HCT116 (cell line): Measurements from ENCODE around the gene SP7. TPM values are rescaled to one million over a fixed set of nuclear protein-coding genes. Genes with fewer than 3 reads are reported as not detected.

Experiments used
- ATAC-seq: fragments of 200-7000 bp; cut with Tn5 transposase; 2 replicates; pipeline ENCODE4 v1.9.1; 2020; ENCODE audit warnings: mild to moderate bottlenecking, moderate library complexity
- BruUV-seq: library from RNA; stranded (reverse); fragments of 400-500 nt; replicated peaks from 2 replicates; lab custom pipeline; 2021; lab: Mats Ljungman, UMichigan
- CTCF ChIA-PET: fragments of 300-600 bp; sonication (Branson Sonifier 250); formaldehyde crosslinking; loops from one replicate; lab custom pipeline; 2021; ENCODE audit warnings: antibody characterized with exemption; lab: Charles Lee
- POLR2A ChIA-PET: fragments of 300-600, 350-600 bp; sonication (Branson Sonifier 250); formaldehyde crosslinking; loops from one replicate; lab custom pipeline; 2021; ENCODE audit warnings: antibody characterized with exemption; lab: Charles Lee
- RAD21 ChIA-PET, 2 experiments: fragments of 300-600 bp; sonication (Branson Sonifier 250); formaldehyde crosslinking; loops; one replicate each; lab custom pipeline; 2023; ENCODE audit warnings: low total read pairs in 2 of 2; ENCODE audit not compliant: uncharacterized antibody in 2 of 2, unreplicated experiment in 2 of 2, low non-redundant PET in 1 of 2; lab: Charles Lee
- DNase-seq: peaks from one replicate; pipeline ENCODE4 v3.0.0-alpha.2; 2010; ENCODE audit warnings: low read depth, low spot score
- H2AFZ ChIP-seq: fragments of 200-600 bp; shearing (Covaris generic), sonication (generic); 2 replicates; pipeline ENCODE4 v1.6.1; 2017; ENCODE audit warnings: low read depth, mixed run types, mixed read lengths, antibody characterized with exemption, low read length; ENCODE audit not compliant: poor library complexity, severe bottlenecking
- H3K27ac ChIP-seq: 2 replicates; pipeline ENCODE4 v1.5.1; 2012; ENCODE audit warnings: low read depth, low read length
- H3K27me3 ChIP-seq: fragments of 200-600 bp; sonication (generic); 2 replicates; pipeline ENCODE4 v1.6.1; 2016; ENCODE audit warnings: mixed run types, low read length, mixed read lengths; ENCODE audit not compliant: insufficient read depth
- H3K36me3 ChIP-seq, 2 experiments: fragments of 200-500 bp in 1 of 2; fragments of 200-600 bp in 1 of 2; sonication (Bioruptor generic) in 1 of 2; sonication (generic) in 1 of 2; 2 replicates each; pipeline versions ENCODE4 v1.5.1 to v1.6.1; 2014 to 2016; ENCODE audit warnings: low read length in 2 of 2, inconsistent platforms in 1 of 2, mixed read lengths in 1 of 2, mixed run types in 1 of 2; ENCODE audit not compliant: insufficient read depth in 2 of 2, control insufficient read depth in 1 of 2
- H3K4me1 ChIP-seq, 2 experiments: fragments of 200-600 bp in 1 of 2; sonication (generic) in 1 of 2; 2 replicates each; pipeline versions ENCODE4 v1.5.1 to v1.6.1; 2012 to 2017; ENCODE audit warnings: low read length in 2 of 2, inconsistent platforms in 1 of 2, mild to moderate bottlenecking in 1 of 2, mixed read lengths in 1 of 2, mixed run types in 1 of 2, moderate library complexity in 1 of 2; ENCODE audit not compliant: insufficient read depth in 2 of 2, control insufficient read depth in 1 of 2
- H3K4me2 ChIP-seq: fragments of 200-600 bp; sonication (generic); 2 replicates; pipeline ENCODE4 v1.6.1; 2017; ENCODE audit warnings: mixed run types, low read length, mixed read lengths
- H3K4me3 ChIP-seq, 2 experiments: fragments of 200-600 bp in 1 of 2; sonication (generic) in 1 of 2; replicated peaks in 1 of 2; 2 replicates each; pipeline ENCODE4 v1.5.1; 2011 to 2016; ENCODE audit warnings: low read length in 2 of 2, control low read depth in 1 of 2, low read depth in 1 of 2, mild to moderate bottlenecking in 1 of 2, mixed read lengths in 1 of 2, mixed run types in 1 of 2
- H3K79me2 ChIP-seq: fragments of 200-600 bp; sonication (generic); 2 replicates; pipeline ENCODE4 v1.6.1; 2017; ENCODE audit warnings: mild to moderate bottlenecking, mixed run types, low read length, moderate library complexity, mixed read lengths; ENCODE audit not compliant: insufficient read depth
- H3K9ac ChIP-seq: fragments of 200-600 bp; sonication (generic); 2 replicates; pipeline ENCODE4 v1.6.1; 2016; ENCODE audit warnings: low read length, mixed read lengths
- H3K9me2 ChIP-seq: fragments of 200-600 bp; sonication (generic), shearing (Covaris generic); 2 replicates; pipeline ENCODE4 v1.6.1; 2017; ENCODE audit warnings: mixed run types, mild to moderate bottlenecking, moderate library complexity; ENCODE audit not compliant: insufficient read depth
- H3K9me3 ChIP-seq, 2 experiments: fragments of 200-500 bp in 1 of 2; fragments of 200-600 bp in 1 of 2; sonication (Bioruptor generic) in 1 of 2; sonication (generic) in 1 of 2; 2 replicates each; pipeline ENCODE4 v1.6.1; 2014 to 2017; ENCODE audit warnings: low read length in 2 of 2, mixed read lengths in 2 of 2, inconsistent platforms in 1 of 2, low read depth in 1 of 2, mild to moderate bottlenecking in 1 of 2, mixed run types in 1 of 2, moderate library complexity in 1 of 2; ENCODE audit not compliant: control insufficient read depth in 1 of 2, insufficient read depth in 1 of 2
- H4K20me1 ChIP-seq: fragments of 200-600 bp; sonication (generic), shearing (Covaris generic); 2 replicates; pipeline ENCODE4 v1.6.1; 2017; ENCODE audit warnings: mixed run types, mild to moderate bottlenecking, moderate library complexity; ENCODE audit not compliant: insufficient read depth
- CTCF ChIP-seq, 3 experiments: fragments of 200-600 bp in 1 of 3; sonication (generic) in 1 of 3; IDR thresholded peaks in 2 of 3; conservative IDR thresholded peaks in 1 of 3; 2 replicates each; pipeline ENCODE4 v1.5.1; 2012 to 2017; ENCODE audit warnings: low read depth in 2 of 3, low read length in 2 of 3, antibody characterized with exemption in 1 of 3, borderline replicate concordance in 1 of 3, control low read depth in 1 of 3, mild to moderate bottlenecking in 1 of 3, mixed read lengths in 1 of 3, mixed run types in 1 of 3, moderate library complexity in 1 of 3; ENCODE audit not compliant: insufficient read depth in 1 of 3
- EZH2 ChIP-seq: fragments of 200-600 bp; sonication (generic); IDR thresholded peaks from 2 replicates; pipeline ENCODE4 v1.6.1; 2017; ENCODE audit warnings: antibody characterized with exemption, mixed run types
- JUND ChIP-seq: IDR thresholded peaks from 2 replicates; pipeline ENCODE4 v1.6.1; 2012
- POLR2A ChIP-seq: IDR thresholded peaks from 2 replicates; pipeline ENCODE4 v1.7.0; 2011; ENCODE audit warnings: borderline replicate concordance; ENCODE audit not compliant: insufficient read depth, insufficient read length; ENCODE audit errors: extremely low read depth
- RAD21 ChIP-seq: IDR thresholded peaks from 2 replicates; pipeline ENCODE4 v1.6.1; 2012; ENCODE audit warnings: low read depth, mild to moderate bottlenecking
- SIN3A ChIP-seq: IDR thresholded peaks from 2 replicates; pipeline ENCODE4 v1.6.1; 2012; ENCODE audit warnings: low read depth
- SP1 ChIP-seq: IDR thresholded peaks from 2 replicates; pipeline ENCODE4 v1.6.1; 2012; ENCODE audit warnings: low read depth
- YY1 ChIP-seq: IDR thresholded peaks from 2 replicates; pipeline ENCODE4 v1.6.1; 2011; ENCODE audit warnings: low read length, low read depth, moderate library complexity, mild to moderate bottlenecking; ENCODE audit not compliant: insufficient replicate concordance; ENCODE audit errors: extremely low read depth
- intact Hi-C: fragments of 100-400 bp; cut with micrococcal nuclease; formaldehyde crosslinking; loops from 2 replicates; pipeline ENCODE4 v1.10.0; 2022
- total RNA-seq: library from RNA; stranded (reverse); gene quantifications from one replicate; pipeline ENCODE4 v1.2.1, GENCODE V29; 2021; ENCODE audit not compliant: unreplicated experiment

Gene SP7
- total RNA-seq, 1 experiment from 2014 or later = not detected

GRCh38 chr12:53330671-53331070 lies 5.5 kb downstream of the SP7 start:
- H3K79me2 ChIP-seq = no peaks in the 10 kb centered on the region
- peaks cover 0 to 13% of the 10 kb centered on the region in 2 experiments; a peak in 2 of 4 replicates for H3K4me1 ChIP-seq
- H3K4me2 ChIP-seq = no peak overlapping the region
- H3K9me2 ChIP-seq = no peaks in the 10 kb centered on the region
- RAD21 ChIA-PET = no interaction called here
- no peak overlapping the region for H3K27ac ChIP-seq
- no TSS peak for BruUV-seq
- no peak overlapping the region for H2AFZ ChIP-seq
- CTCF ChIA-PET = interaction anchor here (1.1 to 2.1 kb wide), 2 partner anchors 9 to 91 kb away, joined by 5 to 11 read pairs; partner anchors contain the start of gene AAAS
- H4K20me1 ChIP-seq = no peaks in the 10 kb centered on the region
- H3K4me3 ChIP-seq = no peak overlapping the region
- H3K27me3 ChIP-seq = 0 out of 2 replicates have a peak, but pooled peaks cover 3% of the 10 kb centered on the region
- TF ChIP-seq YY1 = no peak
- no peak for TF ChIP-seq EZH2
- no peak for TF ChIP-seq SIN3A
- no peak for TF ChIP-seq CTCF (IDR thresholded peaks at IDR 0.05 in 2 of 3, conservative IDR thresholded peaks at IDR 0.05 in 1 of 3; ENCODE audit: borderline replicate concordance in 1 of 3, insufficient read depth in 1 of 3, low read depth in 2 of 3, low read length in 2 of 3)
- no peak for TF ChIP-seq POLR2A
- no peak for TF ChIP-seq SP1
- no peak for TF ChIP-seq JUND
- TF ChIP-seq RAD21 = no peak
- ATAC-seq = no peak
- H3K9me3 ChIP-seq = no peaks in the 10 kb centered on the region
- H3K9ac ChIP-seq = no peak overlapping the region
- intact Hi-C loops = no loop called here
- H3K36me3 ChIP-seq = no peaks in the 10 kb centered on the region
- POLR2A ChIA-PET = interaction anchor here (0.8 kb wide), 1 partner anchor 9 kb away, joined by 3 read pairs; the partner anchor contains the start of gene AAAS
- no peak for DNase-seq
